Endothelial cell (in vitro differentiated cells): Measurements from ENCODE around the gene FCSK. TPM values are rescaled to one million over a fixed set of nuclear protein-coding genes. Genes with fewer than 3 reads are reported as not detected.
"Not testable (repeated sequence)": the region's sequence is repeated elsewhere in the genome, so short reads cannot be mapped to it uniquely, and the experiment has no call there.

ENCODE experiments used
- DNase-seq: peaks from one replicate; pipeline ENCODE4 v3.0.0; 2021; ENCODE audit warnings: low spot score
- H3K27ac Mint-ChIP-seq: one replicate; pipeline ENCODE4 v1.8.0; 2021; ENCODE audit warnings: mixed read lengths, inconsistent platforms; ENCODE audit not compliant: unreplicated experiment
- H3K27me3 Mint-ChIP-seq: one replicate; pipeline ENCODE4 v1.8.0; 2021; ENCODE audit warnings: mild to moderate bottlenecking, moderate library complexity, mixed read lengths, inconsistent platforms; ENCODE audit not compliant: unreplicated experiment
- H3K36me3 Mint-ChIP-seq: one replicate; pipeline ENCODE4 v1.8.0; 2021; ENCODE audit warnings: mild to moderate bottlenecking, low read depth, mixed read lengths, inconsistent platforms; ENCODE audit not compliant: unreplicated experiment
- H3K4me1 Mint-ChIP-seq: one replicate; pipeline ENCODE4 v1.8.0; 2021; ENCODE audit warnings: mild to moderate bottlenecking, mixed read lengths, inconsistent platforms; ENCODE audit not compliant: unreplicated experiment
- H3K4me3 Mint-ChIP-seq: one replicate; pipeline ENCODE4 v1.8.0; 2021; ENCODE audit warnings: mild to moderate bottlenecking, mixed read lengths, inconsistent platforms; ENCODE audit not compliant: unreplicated experiment
- H3K9me3 Mint-ChIP-seq: one replicate; pipeline ENCODE4 v1.8.0; 2021; ENCODE audit warnings: mixed read lengths, inconsistent platforms; ENCODE audit not compliant: unreplicated experiment
- total RNA-seq: library from RNA; stranded (reverse); fragmentation: NEBNext Ultra II Directional; extraction: Animal tissue kit (Norgen Biotek cat#: 25700); gene quantifications from one replicate; pipeline ENCODE4 v1.2.1, GENCODE V29; 2021; ENCODE audit not compliant: unreplicated experiment
- TF ChIP-seq, protein P1 (sequence below): fragments of 200-600 bp; sonication (generic); IDR thresholded peaks from one replicate; pipeline ENCODE4 v1.5.0; 2021; ENCODE audit warnings: antibody characterized with exemption; ENCODE audit not compliant: unreplicated experiment

FCSK gene
- total RNA-seq, 1 donor from 2014 or later, result 14.7 TPM

DNA sequence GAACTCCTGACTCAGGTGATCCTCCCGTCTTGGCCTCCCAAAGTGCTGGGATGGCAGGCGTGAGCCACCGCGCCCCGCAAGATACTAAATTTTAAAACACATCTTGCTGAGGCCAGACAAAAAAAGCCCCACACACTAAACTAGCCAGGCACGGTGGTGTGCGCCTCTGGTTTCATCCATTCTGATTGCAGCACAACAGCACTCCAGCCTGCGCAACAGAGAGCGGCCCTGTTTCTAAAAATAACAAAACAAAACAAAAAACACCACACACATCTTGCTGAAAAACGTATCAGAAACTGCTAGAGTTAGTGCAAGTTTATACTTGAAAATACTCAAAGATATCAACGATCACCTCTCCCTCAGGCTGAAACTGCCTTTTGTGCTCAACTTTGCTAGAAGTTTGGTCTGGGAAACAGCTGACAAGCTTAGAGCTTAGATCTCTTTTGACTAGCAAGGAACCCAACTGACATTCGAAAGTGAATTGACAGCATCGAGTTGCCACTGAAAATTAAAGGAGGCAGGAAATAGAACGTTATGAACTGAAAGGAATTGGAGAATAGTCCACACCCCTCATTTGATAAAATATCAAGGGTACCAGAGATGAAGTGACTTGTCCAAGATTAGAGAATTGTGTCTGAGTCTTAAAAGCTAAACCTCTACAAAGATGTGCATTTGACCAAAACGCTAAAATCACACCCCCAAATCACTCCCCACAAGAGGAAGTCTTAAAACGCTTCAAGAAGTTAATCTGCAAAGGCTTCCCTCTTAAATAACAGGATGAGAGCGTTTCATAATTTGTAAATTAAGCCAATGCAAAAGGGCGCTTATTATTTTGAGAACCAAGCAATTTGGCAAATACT is 68.1 kb downstream of the FCSK start:
- no peaks in the 10 kb centered on the region for H3K9me3 Mint-ChIP-seq
- TF ChIP-seq, protein P1, sequence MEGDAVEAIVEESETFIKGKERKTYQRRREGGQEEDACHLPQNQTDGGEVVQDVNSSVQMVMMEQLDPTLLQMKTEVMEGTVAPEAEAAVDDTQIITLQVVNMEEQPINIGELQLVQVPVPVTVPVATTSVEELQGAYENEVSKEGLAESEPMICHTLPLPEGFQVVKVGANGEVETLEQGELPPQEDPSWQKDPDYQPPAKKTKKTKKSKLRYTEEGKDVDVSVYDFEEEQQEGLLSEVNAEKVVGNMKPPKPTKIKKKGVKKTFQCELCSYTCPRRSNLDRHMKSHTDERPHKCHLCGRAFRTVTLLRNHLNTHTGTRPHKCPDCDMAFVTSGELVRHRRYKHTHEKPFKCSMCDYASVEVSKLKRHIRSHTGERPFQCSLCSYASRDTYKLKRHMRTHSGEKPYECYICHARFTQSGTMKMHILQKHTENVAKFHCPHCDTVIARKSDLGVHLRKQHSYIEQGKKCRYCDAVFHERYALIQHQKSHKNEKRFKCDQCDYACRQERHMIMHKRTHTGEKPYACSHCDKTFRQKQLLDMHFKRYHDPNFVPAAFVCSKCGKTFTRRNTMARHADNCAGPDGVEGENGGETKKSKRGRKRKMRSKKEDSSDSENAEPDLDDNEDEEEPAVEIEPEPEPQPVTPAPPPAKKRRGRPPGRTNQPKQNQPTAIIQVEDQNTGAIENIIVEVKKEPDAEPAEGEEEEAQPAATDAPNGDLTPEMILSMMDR, result no peak
- H3K27ac Mint-ChIP-seq, result peak overlapping the region; percentile 98
- peaks cover 31% of the 10 kb centered on the region for H3K4me1 Mint-ChIP-seq
- H3K27me3 Mint-ChIP-seq, result peaks cover 4% of the 10 kb centered on the region
- DNase-seq, result no peak
- H3K36me3 Mint-ChIP-seq, result peaks cover 6% of the 10 kb centered on the region
- peak overlapping the region; percentile 100 for H3K4me3 Mint-ChIP-seq

- Mint-ChIP-seq H3K36me3 (peaks cover 6% of the 10 kb centered on the region), H3K27ac (peak within 1 kb of the TSS; percentile 98), H3K9me3 (no peaks in the 10 kb centered on the region), H3K27me3 (peaks cover 4% of the 10 kb centered on the region), H3K4me3 (peak within 1 kb of the TSS; percentile 100), H3K4me1 (peaks cover 32% of the 10 kb centered on the region)
- TF ChIP-seq, protein P1, result no peak
- DNase-seq, result peak; percentile 87
Measured at GRCh38 chr16:70523076-70523742, 68.8 kb downstream of the FCSK start, which contains the start of gene COG4. Gene COG4 (minus strand): TSS chr16:70523554. CDS start chr16:70523543, 11 bp downstream.

DNA sequence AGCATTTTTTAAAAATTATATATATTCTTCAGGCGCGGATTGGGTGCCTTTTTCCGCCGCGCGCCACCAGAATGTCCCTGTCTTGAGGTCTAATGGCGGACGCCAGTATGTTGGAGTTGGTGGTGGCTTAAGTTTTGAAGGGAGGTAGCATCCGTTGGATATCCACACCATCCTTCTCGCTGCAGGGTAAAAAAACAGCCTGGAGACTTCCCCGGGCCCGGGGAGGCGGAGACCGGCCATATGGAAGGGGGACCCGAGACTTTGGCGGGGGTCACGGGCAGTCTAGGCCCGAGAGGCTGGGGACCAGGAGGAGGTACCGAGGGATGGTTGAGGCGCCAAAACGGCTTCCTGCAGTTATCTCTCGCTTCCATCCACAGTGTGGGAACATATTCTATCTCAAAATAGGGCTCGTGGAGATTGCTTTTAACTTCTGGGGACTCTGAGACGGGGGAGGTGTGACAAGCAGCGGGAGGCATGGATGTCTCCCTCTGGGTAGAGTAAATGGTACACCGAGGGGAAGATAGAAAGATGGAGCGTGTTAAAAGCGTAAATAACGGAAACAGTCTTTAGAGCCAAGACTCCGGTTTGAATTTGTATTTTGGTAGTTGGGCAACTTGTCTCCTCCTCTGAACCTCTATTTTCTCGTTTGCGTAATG is 69.5 kb downstream of the FCSK start, which contains the start of gene SF3B3:
SF3B3 (plus strand) TSS at position 74 of the 656 bp plus-strand sequence. CDS start 2,841 bp downstream, outside the sequence.
- peaks cover 32% of the 10 kb centered on the region for H3K4me1 Mint-ChIP-seq
- H3K27ac Mint-ChIP-seq, result peak within 1 kb of the TSS; percentile 98
- peaks cover 6% of the 10 kb centered on the region for H3K36me3 Mint-ChIP-seq
- peaks cover 4% of the 10 kb centered on the region for H3K27me3 Mint-ChIP-seq
- TF ChIP-seq, protein P1, result no peak
- DNase-seq, result peak; percentile 50
- H3K9me3 Mint-ChIP-seq, result no peaks in the 10 kb centered on the region
- H3K4me3 Mint-ChIP-seq, result peak within 1 kb of the TSS; percentile 100

DNA sequence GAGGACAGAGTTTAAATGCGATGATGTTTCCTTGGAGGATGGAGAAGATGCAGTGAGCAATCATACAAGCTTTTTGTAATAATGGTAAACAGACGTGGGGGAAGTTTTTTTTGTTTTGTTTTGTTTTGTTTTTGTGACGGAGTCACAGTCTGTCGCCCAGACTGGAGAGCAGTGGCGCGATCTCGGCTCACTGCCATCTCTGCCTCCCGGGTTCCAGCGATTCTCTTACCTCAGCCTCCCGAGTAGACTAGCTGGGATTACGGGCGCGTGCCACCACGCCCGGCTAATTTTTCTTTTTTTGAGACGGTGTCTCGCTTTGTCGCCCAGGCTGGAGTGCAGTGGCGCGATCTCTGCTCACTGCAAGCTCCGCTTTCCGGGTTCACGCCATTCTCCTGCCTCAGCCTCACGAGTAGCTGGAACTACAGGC is 70.0 kb downstream of the FCSK start:
- peak overlapping the region; percentile 100 for H3K4me3 Mint-ChIP-seq
- H3K36me3 Mint-ChIP-seq, H3K9me3 Mint-ChIP-seq, H3K27me3 Mint-ChIP-seq: not testable (repeated sequence)
- peak overlapping the region; percentile 98 for H3K27ac Mint-ChIP-seq
- H3K4me1 Mint-ChIP-seq, result peaks cover 32% of the 10 kb centered on the region
- peak; percentile 7 for DNase-seq

DNA sequence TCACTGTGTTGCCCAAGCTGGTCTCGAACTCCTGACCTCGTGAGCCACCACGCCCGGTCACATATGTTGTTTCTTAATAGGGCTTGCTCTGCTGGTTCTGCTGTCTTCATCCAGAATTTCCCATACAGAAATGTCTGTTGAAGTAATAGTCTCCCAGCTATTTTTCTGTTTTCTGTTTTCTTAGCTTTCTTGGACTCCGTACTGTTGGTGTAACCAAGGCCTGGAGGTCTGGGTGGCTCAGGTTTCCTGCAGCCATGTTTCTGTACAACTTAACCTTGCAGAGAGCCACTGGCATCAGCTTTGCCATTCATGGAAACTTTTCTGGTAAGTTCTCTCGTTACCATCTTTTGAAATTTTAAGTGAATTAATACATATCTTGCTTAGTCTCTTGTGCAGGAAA is 72.0 kb downstream of the FCSK start:
- Mint-ChIP-seq H3K27ac (no peak overlapping the region), H3K36me3 (peaks cover 17% of the 10 kb centered on the region), H3K4me3 (peak overlapping the region; percentile 85), H3K27me3 (peaks cover 6% of the 10 kb centered on the region), H3K4me1 (peaks cover 32% of the 10 kb centered on the region), H3K9me3 (no peaks in the 10 kb centered on the region)
- TF ChIP-seq, protein P1, result no peak
- no peak for DNase-seq
